Measurements from ENCODE around the gene IMMT. TPM values are rescaled to one million over a fixed set of nuclear protein-coding genes. Genes with fewer than 3 reads are reported as not detected.

The IMMT gene
- total RNA-seq, 1 experiment from 2014 or later, result 112 TPM

DNA sequence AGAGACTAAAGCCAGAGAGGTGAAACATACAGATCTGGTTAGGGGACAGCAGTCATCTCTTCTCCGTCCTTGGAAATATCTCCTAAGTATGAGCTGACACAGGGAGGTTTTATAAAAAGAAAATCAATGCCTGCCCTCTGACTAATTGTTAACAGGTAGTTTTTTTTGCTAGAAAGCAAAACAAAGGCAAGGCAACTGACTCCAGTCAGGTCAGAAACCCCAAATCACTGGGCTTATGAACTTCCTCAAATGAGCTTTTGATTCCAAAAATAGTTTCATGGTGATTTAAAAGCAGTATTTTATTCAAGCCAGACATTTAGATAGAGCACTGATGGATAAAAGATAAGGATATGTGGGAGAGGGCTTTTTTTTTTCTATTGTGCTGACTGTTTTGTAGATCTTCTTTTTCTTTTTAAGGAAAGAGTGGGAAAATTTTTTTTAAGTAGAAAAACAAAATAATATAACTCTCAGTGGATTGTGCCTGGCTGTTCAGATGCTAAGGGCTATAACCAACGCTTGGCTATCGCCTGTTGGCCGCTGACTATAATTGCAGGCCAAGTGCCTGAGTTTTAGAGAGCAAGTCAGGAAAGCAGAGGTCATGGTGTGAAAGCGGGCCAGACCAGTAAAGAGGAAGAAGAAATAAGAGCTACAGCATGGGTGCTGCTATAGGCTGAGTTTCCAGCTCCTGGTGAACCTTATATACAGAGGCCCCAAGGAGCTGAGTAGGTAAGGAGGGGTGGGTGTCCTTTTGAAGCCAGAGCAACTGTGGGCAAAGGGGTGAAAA lies 48.9 kb upstream of the IMMT start:
- H3K27me3 ChIP-seq (ENCODE audit: insufficient read depth, low read length), result no peaks in the 10 kb centered on the region
- H3K27ac Mint-ChIP-seq, result no peak overlapping the region
- no peak overlapping the region for H2BK120ac ChIP-seq (ENCODE audit: low read depth, low read length, poor library complexity, severe bottlenecking)
- H2BK15ac ChIP-seq (ENCODE audit: low read depth, low read length), result no peak overlapping the region
- no peak overlapping the region for H3K18ac ChIP-seq (ENCODE audit: insufficient read length, low read depth, low read length)
- H3K4ac ChIP-seq (ENCODE audit: low read depth, low read length), result no peak overlapping the region
- no peak overlapping the region for H4K5ac ChIP-seq (ENCODE audit: insufficient read length, low read depth, low read length)
- H3K23ac ChIP-seq (ENCODE audit: insufficient read length, low read depth, low read length), result no peak overlapping the region
- H4K20me1 ChIP-seq (ENCODE audit: control insufficient read depth, insufficient read depth, insufficient read length), result no peaks in the 10 kb centered on the region
- H3K9me3 Mint-ChIP-seq, result peaks cover 0 to 5% of the 10 kb centered on the region in 2 experiments; a peak in 2 of 5 replicates
- H3K27me3 Mint-ChIP-seq (ENCODE audit: low read depth), result peaks cover 13% of the 10 kb centered on the region
- TF ChIP-seq, protein P1, sequence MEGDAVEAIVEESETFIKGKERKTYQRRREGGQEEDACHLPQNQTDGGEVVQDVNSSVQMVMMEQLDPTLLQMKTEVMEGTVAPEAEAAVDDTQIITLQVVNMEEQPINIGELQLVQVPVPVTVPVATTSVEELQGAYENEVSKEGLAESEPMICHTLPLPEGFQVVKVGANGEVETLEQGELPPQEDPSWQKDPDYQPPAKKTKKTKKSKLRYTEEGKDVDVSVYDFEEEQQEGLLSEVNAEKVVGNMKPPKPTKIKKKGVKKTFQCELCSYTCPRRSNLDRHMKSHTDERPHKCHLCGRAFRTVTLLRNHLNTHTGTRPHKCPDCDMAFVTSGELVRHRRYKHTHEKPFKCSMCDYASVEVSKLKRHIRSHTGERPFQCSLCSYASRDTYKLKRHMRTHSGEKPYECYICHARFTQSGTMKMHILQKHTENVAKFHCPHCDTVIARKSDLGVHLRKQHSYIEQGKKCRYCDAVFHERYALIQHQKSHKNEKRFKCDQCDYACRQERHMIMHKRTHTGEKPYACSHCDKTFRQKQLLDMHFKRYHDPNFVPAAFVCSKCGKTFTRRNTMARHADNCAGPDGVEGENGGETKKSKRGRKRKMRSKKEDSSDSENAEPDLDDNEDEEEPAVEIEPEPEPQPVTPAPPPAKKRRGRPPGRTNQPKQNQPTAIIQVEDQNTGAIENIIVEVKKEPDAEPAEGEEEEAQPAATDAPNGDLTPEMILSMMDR (conservative IDR thresholded peaks at IDR 0.05), result peak; percentile 45; the same call in 2 of the 3 replicates
- H2BK5ac ChIP-seq (ENCODE audit: insufficient read length, low read length), result no peak overlapping the region
- no CpG with 5 or more reads among the region's 5 CpGs for WGBS (ENCODE audit: extremely low coverage, insufficient read length, low lambda C conversion rate)
- H3K79me2 ChIP-seq (ENCODE audit: insufficient read depth, low read length), result no peaks in the 10 kb centered on the region
- H2AK5ac ChIP-seq (ENCODE audit: insufficient read length, low read length), result no peak overlapping the region
- H4K91ac ChIP-seq (ENCODE audit: insufficient read length, low read depth, low read length), result no peak overlapping the region
- no peaks in the 10 kb centered on the region for H3K4me1 ChIP-seq (ENCODE audit: insufficient read depth, low read length)
- no peak overlapping the region for H3K4me2 ChIP-seq (ENCODE audit: insufficient read depth, insufficient read length, low read length)
- H3K14ac ChIP-seq (ENCODE audit: insufficient read depth, low read length), result no peak overlapping the region
- no peak overlapping the region for H2AFZ ChIP-seq (ENCODE audit: low read length)
- no peak overlapping the region for H4K8ac ChIP-seq (replicated peaks; ENCODE audit: insufficient read length, low read depth, low read length)
- no peak overlapping the region for H3K56ac ChIP-seq (ENCODE audit: insufficient read length, low read depth, low read length)
- no peak overlapping the region for H2BK20ac ChIP-seq (ENCODE audit: low read depth, low read length, poor library complexity, severe bottlenecking)
- no peak overlapping the region for H3K27ac ChIP-seq (ENCODE audit: insufficient read length, low read depth, low read length)
- no peak for DNase-seq
- peaks cover 2 to 4% of the 10 kb centered on the region in 2 experiments for H3K4me1 Mint-ChIP-seq
- no peak overlapping the region for H3K4me3 Mint-ChIP-seq
- no peak overlapping the region for H3T11ph ChIP-seq (ENCODE audit: low read length)
- H2BK12ac ChIP-seq (ENCODE audit: insufficient read length, low read depth, low read length), result no peak overlapping the region
- H3K9me3 ChIP-seq (ENCODE audit: control insufficient read depth, low read depth, low read length), result no peaks in the 10 kb centered on the region
- no peaks in the 10 kb centered on the region; a peak in 1 of 7 replicates for H3K36me3 Mint-ChIP-seq (ENCODE audit: insufficient read depth in 1 of 3, low read depth in 3 of 3)
- H3K23me2 ChIP-seq (ENCODE audit: insufficient read length, low read depth, low read length, poor library complexity, severe bottlenecking), result no peaks in the 10 kb centered on the region
- no peaks in the 10 kb centered on the region for H3K79me1 ChIP-seq (ENCODE audit: insufficient read depth, low read depth, low read length, poor library complexity, severe bottlenecking)
- H3K9ac ChIP-seq (ENCODE audit: extremely low read depth, insufficient read length, low read length), result no peak overlapping the region

All from H9 (cell line).